Esophagus squamous epithelium (tissue), 5 donors: ENCODE measurements around the gene NT5C3B. TPM values are rescaled to one million over a fixed set of nuclear protein-coding genes. Genes with fewer than 3 reads are reported as not detected.
"Not testable (repeated sequence)": the region's sequence is repeated elsewhere in the genome, so short reads cannot be mapped to it uniquely, and the experiment has no call there.

Experiments
- DNase-seq: peaks from one replicate; lab custom pipeline; 2025; lab: John Stamatoyannopoulos, UW
- H3K27ac ChIP-seq, 4 donors: fragments of 200-600 bp; sonication (generic); one replicate each; pipeline ENCODE4 v1.5.1; 2016 to 2019; ENCODE audit warnings: mild to moderate bottlenecking in 1 of 4
- H3K27me3 ChIP-seq, 4 donors: fragments of 200-600 bp; sonication (generic); 1 replicate in 3 of 4; 2 replicates in 1 of 4; pipeline versions ENCODE4 v1.5.1 to v1.6.0; 2017 to 2021; ENCODE audit warnings: antibody characterized with exemption in 1 of 4
- H3K36me3 ChIP-seq, 3 donors: fragments of 200-600 bp; sonication (generic); one replicate each; pipeline ENCODE4 v1.5.1; 2016 to 2019
- H3K4me1 ChIP-seq, 3 donors: fragments of 200-600 bp; sonication (generic); one replicate each; pipeline ENCODE4 v1.5.1; 2017 to 2019
- H3K4me3 ChIP-seq, 4 donors: fragments of 200-600 bp; sonication (generic); 1 replicate in 3 of 4; 2 replicates in 1 of 4; pipeline ENCODE4 v1.5.1; 2016 to 2019; ENCODE audit warnings: mild to moderate bottlenecking in 2 of 4, moderate library complexity in 1 of 4
- H3K9me3 ChIP-seq, 3 donors: fragments of 200-600 bp; sonication (generic); one replicate each; pipeline ENCODE4 v1.5.1; 2016 to 2019
- POLR2A ChIP-seq, 4 donors: fragments of 450-650 bp; IDR thresholded peaks; one replicate each; pipeline ENCODE4 v1.6.1; 2017; ENCODE audit warnings: antibody characterized with exemption in 4 of 4, mild to moderate bottlenecking in 4 of 4, moderate library complexity in 3 of 4
- WGBS, 2 donors: methylation state at CpG; one replicate each; pipeline ENCODE4 v1.1.5; 2018; 5-methylcytosine and 5-hydroxymethylcytosine counted together
- intact Hi-C: fragments of 100-400 bp; cut with DNase I; formaldehyde crosslinking; loops from one replicate; pipeline ENCODE4 v1.15.0; 2022
- total RNA-seq, 4 donors: library from RNA; depleted of rRNA; stranded (reverse); fragments of >200 nt; gene quantifications; one replicate each; pipeline ENCODE4 v1.1.0, GENCODE V29; 2016
- TF ChIP-seq, protein P1 (sequence below), 6 experiments: fragments of 450-650 bp in 4 of 6; fragments of 200-600 bp in 2 of 6; sonication (generic) in 2 of 6; IDR thresholded peaks; one replicate each; pipeline ENCODE4 v1.5.1; 2016 to 2019; ENCODE audit warnings: antibody characterized with exemption in 6 of 6, mild to moderate bottlenecking in 4 of 6, moderate library complexity in 4 of 6
- donor health status: DM: yes; HTN: yes; CAD: no.

Gene NT5C3B
- total RNA-seq, 4 donors from 2014 or later, result 23.8 to 45.4 (median 30.5) TPM

DNA sequence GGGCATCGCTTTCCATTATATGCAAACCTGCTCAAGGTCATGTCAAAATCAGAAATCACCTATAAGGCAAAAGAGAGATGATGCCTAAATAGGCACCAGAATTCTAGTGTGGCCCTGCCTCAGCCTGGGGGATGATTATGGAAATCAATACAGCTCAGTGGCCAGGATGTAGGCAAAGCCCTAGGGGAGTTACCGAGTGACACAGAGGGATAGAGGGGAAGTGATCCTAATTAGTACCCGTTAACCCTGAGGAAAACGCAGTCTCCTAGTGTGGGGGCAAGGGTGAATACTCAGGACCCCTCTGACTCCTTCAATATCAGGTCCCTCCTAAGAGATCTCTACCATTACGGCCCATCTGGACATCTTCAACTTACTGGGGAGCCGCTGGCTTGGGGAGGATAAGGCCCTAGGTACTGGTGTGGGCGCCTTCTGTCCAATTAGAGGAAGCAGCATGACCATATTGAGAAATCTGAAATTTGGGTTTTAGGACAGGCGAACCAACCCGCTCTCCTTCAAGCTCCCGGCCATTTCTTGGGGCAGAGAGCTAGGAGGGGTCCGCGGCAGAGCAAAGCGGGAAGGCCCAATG, 725 bp downstream of the NT5C3B start:
- intact Hi-C loops, result no loop called here
- Histone ChIP-seq H3K4me1 (peaks cover 6 to 24% (median 9%) of the 10 kb centered on the region in 3 donors), H3K27ac (peak overlapping the region; percentile 76 to 89 (median 80)), H3K9me3 (no peaks in the 10 kb centered on the region), H3K4me3 (peak overlapping the region; percentile 72 to 92 (median 80)), H3K36me3 (peaks cover 0 to 23% (median 8%) of the 10 kb centered on the region in 3 donors), H3K27me3 (no peaks in the 10 kb centered on the region)
- 28 to 32% methylated on average over 4 to 6 of the region's 13 CpGs for WGBS, 2 donors
- no peak for TF ChIP-seq POLR2A (IDR thresholded peaks at IDR 0.05)
- DNase-seq, result no peak

DNA sequence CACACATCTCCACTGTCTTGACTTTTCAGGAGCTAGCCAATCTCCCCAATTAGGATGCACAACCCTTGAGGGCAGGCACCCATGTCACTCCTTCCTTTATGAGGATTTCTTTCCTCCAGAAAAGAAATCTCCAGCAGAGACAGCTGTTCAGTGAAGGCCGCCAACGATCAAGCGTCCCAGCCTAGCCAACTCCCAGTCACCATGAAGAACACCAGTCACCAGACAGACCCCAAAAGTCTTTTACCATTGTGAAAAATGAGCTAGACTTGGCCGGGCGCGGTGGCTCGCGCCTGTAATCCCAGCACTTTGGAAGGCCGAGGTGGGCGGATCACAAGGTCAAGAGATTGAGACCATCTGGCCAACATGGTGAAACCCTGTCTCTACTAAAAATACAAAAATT, 6.1 kb downstream of the NT5C3B start:
- intact Hi-C loops, H3K4me1 ChIP-seq, H3K4me3 ChIP-seq, H3K27me3 ChIP-seq, DNase-seq, H3K27ac ChIP-seq, H3K9me3 ChIP-seq: not testable (repeated sequence)
- peaks cover 0 to 76% (median 20%) of the 10 kb centered on the region in 3 donors for H3K36me3 ChIP-seq
- 89 to 93% methylated on average over 3 to 10 of the region's 10 CpGs for WGBS, 2 donors

DNA sequence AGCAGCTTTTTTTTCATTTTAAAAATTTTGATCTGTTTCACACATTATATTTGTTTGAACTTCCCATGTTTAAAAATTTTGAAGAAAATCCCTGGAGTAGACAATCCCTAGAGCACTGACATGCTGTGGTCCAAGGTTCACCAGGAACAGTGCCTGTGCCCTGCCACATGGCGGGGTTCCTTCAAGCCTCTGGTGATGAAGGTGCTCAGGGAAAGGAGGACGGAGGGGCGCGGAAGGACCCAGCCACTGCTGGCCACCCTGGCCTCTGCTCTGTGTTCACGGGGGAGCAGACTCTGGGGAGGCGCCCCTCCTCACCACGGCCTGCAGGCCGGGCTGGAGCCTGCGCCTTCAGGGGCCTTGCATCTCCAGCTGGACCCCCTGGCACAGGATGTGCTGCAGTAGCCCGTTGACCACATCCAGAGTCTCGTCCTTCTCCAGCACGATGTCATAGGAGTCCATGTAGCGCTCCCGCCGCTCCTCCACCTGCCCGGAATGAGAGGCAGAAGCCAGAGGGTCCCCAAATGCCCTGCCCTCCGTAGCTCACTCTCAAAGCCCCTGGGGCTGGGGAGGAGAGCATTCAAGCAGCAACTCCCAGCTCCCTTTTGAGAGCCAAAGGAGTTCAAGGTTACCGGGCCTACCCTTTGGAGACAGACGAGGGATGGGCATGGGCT, 10.7 kb downstream of the NT5C3B start:
- Histone ChIP-seq H3K4me3 (no peak overlapping the region), H3K27ac (no peak overlapping the region), H3K4me1 (no peaks in the 10 kb centered on the region), H3K27me3 (peaks cover 0 to 2% (median 0%) of the 10 kb centered on the region in 4 donors), H3K36me3 (peaks cover 0 to 60% (median 12%) of the 10 kb centered on the region in 3 donors), H3K9me3 (no peaks in the 10 kb centered on the region)
- WGBS, 2 donors, result 71 to 82% methylated on average over 1 to 7 of the region's 19 CpGs
- no peak for TF ChIP-seq POLR2A (IDR thresholded peaks at IDR 0.05)
- TF ChIP-seq, protein P1, sequence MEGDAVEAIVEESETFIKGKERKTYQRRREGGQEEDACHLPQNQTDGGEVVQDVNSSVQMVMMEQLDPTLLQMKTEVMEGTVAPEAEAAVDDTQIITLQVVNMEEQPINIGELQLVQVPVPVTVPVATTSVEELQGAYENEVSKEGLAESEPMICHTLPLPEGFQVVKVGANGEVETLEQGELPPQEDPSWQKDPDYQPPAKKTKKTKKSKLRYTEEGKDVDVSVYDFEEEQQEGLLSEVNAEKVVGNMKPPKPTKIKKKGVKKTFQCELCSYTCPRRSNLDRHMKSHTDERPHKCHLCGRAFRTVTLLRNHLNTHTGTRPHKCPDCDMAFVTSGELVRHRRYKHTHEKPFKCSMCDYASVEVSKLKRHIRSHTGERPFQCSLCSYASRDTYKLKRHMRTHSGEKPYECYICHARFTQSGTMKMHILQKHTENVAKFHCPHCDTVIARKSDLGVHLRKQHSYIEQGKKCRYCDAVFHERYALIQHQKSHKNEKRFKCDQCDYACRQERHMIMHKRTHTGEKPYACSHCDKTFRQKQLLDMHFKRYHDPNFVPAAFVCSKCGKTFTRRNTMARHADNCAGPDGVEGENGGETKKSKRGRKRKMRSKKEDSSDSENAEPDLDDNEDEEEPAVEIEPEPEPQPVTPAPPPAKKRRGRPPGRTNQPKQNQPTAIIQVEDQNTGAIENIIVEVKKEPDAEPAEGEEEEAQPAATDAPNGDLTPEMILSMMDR (IDR thresholded peaks at IDR 0.05), result no peak
- DNase-seq, result no peak
- intact Hi-C loops, result no loop called here

DNA sequence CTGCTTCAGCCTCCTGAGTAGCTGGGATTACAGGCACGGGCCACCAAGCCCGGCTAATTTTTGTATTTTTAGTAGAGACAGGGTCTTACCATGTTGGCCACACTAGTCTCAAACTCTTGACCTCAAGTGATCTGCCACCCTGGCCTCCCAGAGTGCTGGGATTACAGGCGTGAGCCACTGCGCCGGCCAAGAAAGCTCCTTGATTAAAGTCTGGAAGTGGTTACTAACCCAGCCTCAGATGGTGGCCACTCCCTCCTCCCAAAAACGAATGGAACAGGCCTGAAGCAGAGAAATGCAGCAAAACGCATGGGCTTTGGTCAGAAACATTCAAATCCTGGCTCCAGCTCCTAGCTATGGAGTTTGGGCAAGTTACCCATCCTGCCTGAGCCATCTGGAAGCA, 11.9 kb downstream of the NT5C3B start:
- Histone ChIP-seq H3K9me3 (no peaks in the 10 kb centered on the region), H3K27me3 (peaks cover 0 to 14% (median 0%) of the 10 kb centered on the region in 4 donors), H3K36me3 (peaks cover 0 to 47% (median 4%) of the 10 kb centered on the region in 3 donors), H3K27ac (no peak overlapping the region), H3K4me1 (no peaks in the 10 kb centered on the region), H3K4me3 (no peak overlapping the region)
- intact Hi-C loops, result no loop called here
- DNase-seq, result no peak
- no peak for TF ChIP-seq POLR2A (IDR thresholded peaks at IDR 0.05)
- TF ChIP-seq, protein P1 (IDR thresholded peaks at IDR 0.05), result no peak
- WGBS, 2 donors, result 54 to 69% methylated on average over 3 to 6 of the region's 7 CpGs

DNA sequence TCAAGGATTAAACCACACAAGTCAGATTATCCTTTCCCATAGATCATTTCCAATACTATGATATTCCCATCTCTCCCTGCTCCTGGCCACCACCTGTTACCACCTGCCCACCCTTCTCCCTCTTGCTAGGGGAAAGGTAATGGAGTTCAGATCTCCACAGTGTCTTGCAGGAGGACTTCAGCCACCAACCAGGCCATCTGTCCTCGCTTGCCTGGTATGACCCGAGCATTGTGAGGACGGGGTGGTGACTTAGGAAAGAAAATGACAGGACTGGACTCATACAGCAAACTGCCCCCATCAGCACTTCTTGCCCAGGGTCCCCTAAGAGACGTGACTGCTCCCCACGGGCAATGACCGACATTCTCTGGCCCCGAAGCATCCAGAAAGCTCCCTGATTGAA, 12.5 kb downstream of the NT5C3B start:
- peaks cover 0 to 42% (median 4%) of the 10 kb centered on the region in 3 donors for H3K36me3 ChIP-seq
- DNase-seq, result no peak
- peaks cover 0 to 15% (median 0%) of the 10 kb centered on the region in 4 donors for H3K27me3 ChIP-seq
- intact Hi-C loops, result no loop called here
- H3K9me3 ChIP-seq, result no peaks in the 10 kb centered on the region
- no peak for TF ChIP-seq POLR2A (IDR thresholded peaks at IDR 0.05)
- TF ChIP-seq, protein P1 (IDR thresholded peaks at IDR 0.05), result no peak
- 81 to 88% methylated on average over 4 to 7 of the region's 7 CpGs for WGBS, 2 donors
- H3K27ac ChIP-seq, result no peak overlapping the region
- no peaks in the 10 kb centered on the region for H3K4me1 ChIP-seq
- H3K4me3 ChIP-seq, result no peak overlapping the region

DNA sequence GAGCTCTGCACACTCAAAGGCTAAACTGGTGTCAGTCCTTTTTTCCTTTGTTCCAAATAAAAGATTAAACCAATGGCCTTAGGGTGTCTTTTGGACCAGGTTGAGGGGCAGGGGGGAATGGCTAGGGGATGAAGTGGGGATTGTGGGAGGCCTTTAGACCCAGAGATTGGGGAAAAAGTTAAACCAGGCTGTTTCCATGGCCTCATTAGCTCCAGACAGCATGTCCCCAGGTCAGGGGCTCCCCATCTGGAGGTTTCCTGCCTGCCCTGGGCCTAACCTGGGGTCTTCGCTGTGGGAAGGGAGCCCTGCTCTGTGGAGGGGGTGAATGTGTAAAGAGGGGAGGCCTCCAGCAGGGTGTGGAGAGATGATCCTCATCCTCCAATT, 12.9 kb downstream of the NT5C3B start:
- 82 to 83% methylated on average over 1 of the region's 1 CpG for WGBS, 2 donors
- Histone ChIP-seq H3K27ac (no peak overlapping the region), H3K9me3 (no peaks in the 10 kb centered on the region), H3K36me3 (peaks cover 0 to 38% (median 0%) of the 10 kb centered on the region in 3 donors), H3K27me3 (peaks cover 0 to 15% (median 0%) of the 10 kb centered on the region in 4 donors), H3K4me1 (no peaks in the 10 kb centered on the region), H3K4me3 (no peak overlapping the region)
- intact Hi-C loops, result no loop called here
- no peak for DNase-seq
- TF ChIP-seq POLR2A (IDR thresholded peaks at IDR 0.05), result no peak
- TF ChIP-seq, protein P1 (IDR thresholded peaks at IDR 0.05), result no peak
